Keratinocyte (primary cell): Measurements from ENCODE around the gene INPP5E.

Experiments used
- CTCF ChIP-seq, 3 experiments: IDR thresholded peaks in 1 of 3; conservative IDR thresholded peaks in 1 of 3; optimal IDR thresholded peaks in 1 of 3; 2 replicates in 2 of 3; 3 replicates in 1 of 3; pipeline versions ENCODE3 to v1.5.1; 2011; ENCODE audit warnings: low read length in 3 of 3, mild to moderate bottlenecking in 3 of 3, moderate library complexity in 2 of 3, control low read depth in 1 of 3, inconsistent platforms in 1 of 3; ENCODE audit not compliant: insufficient read depth in 2 of 3; ENCODE audit errors: extremely low read depth in 1 of 3
- EZH2 ChIP-seq: IDR thresholded peaks from one replicate; pipeline ENCODE4 v1.6.1; 2012; ENCODE audit warnings: inconsistent platforms, mild to moderate bottlenecking, low read length, moderate library complexity

DNA sequence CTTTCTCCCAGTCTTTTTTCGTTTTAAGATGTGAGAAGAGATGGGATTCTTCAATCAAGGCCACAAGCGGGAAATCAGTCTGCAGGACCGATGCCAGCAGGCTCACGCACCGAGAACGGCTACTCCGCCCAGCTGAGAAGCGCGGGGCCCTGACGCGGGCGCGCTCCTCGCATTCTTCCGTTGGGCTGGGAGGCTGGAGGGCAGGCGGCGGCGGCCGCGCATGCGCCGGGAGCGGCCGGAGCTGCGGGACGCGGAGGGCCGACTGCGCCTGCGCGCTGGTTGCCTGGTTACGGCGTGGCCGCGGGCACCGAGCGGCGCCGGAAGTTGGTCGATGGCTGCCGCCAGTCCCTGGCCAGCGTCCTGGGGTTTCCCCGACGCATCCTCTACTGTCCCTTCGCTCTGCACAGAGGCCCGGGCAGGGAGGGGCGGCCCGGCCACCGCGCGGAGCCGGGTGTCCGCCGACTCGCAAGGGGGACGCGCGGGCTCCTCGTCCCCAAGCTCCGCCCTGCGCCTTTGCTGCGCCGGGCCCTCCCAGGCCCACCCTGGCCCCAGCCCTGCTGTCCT, 44.0 kb upstream of the INPP5E start:
- TF ChIP-seq CTCF (optimal IDR thresholded peaks at IDR 0.05 in 1 of 3, IDR thresholded peaks at IDR 0.05 in 1 of 3, conservative IDR thresholded peaks at IDR 0.05 in 1 of 3; ENCODE audit: extremely low read depth in 1 of 3, insufficient read depth in 2 of 3, low read length in 3 of 3) (no peak), EZH2 (no peak)
